GM21529 (cell line): ENCODE data around the gene SLC6A3.
A peak's percentile ranks its signal among the peaks of the same experiment; 100 is the strongest.

Experiments
- ATAC-seq: cut with Tn5 transposase; IDR thresholded peaks from one replicate; pipeline ENCODE4 v1.9.1; 2021; ENCODE audit not compliant: unreplicated experiment

SLC6A3 gene

GRCh38 chr5:1356873-1357787 is 88.1 kb downstream of the SLC6A3 start:
- ATAC-seq = no peak

DNA sequence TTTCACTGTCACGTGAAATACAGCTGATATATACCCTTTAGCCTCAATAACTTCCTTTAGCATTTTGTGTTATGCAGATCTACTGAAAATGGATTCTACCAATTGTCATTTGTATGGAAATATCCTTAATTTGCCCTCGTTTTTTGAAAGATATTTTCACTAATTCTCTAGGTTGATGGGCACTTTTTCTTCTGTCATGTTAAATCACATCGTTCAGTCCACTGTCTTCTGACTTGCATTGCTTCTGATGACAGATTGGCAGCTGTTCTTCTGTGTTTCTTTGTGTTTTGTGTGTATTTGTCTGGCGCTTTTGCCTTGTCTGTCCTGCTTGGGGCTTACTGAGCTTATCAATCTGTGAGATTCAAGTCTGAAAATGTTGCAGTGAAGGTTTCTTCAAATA is 90.7 kb downstream of the SLC6A3 start:
- ATAC-seq = no peak

- no peak for ATAC-seq
Observed at GRCh38 chr5:1352231-1353219, 92.7 kb downstream of the SLC6A3 start.

GRCh38 chr5:1351156-1351555 is 94.1 kb downstream of the SLC6A3 start:
- ATAC-seq = no peak

GRCh38 chr5:1349246-1349645 is 96.0 kb downstream of the SLC6A3 start:
- ATAC-seq = no peak

- no peak for ATAC-seq
Observed at GRCh38 chr5:1348986-1349245, 96.3 kb downstream of the SLC6A3 start.

GRCh38 chr5:1347571-1347970 is 97.7 kb downstream of the SLC6A3 start:
- ATAC-seq = no peak

- no peak for ATAC-seq
Observed at GRCh38 chr5:1346627-1347440, 98.4 kb downstream of the SLC6A3 start.

DNA sequence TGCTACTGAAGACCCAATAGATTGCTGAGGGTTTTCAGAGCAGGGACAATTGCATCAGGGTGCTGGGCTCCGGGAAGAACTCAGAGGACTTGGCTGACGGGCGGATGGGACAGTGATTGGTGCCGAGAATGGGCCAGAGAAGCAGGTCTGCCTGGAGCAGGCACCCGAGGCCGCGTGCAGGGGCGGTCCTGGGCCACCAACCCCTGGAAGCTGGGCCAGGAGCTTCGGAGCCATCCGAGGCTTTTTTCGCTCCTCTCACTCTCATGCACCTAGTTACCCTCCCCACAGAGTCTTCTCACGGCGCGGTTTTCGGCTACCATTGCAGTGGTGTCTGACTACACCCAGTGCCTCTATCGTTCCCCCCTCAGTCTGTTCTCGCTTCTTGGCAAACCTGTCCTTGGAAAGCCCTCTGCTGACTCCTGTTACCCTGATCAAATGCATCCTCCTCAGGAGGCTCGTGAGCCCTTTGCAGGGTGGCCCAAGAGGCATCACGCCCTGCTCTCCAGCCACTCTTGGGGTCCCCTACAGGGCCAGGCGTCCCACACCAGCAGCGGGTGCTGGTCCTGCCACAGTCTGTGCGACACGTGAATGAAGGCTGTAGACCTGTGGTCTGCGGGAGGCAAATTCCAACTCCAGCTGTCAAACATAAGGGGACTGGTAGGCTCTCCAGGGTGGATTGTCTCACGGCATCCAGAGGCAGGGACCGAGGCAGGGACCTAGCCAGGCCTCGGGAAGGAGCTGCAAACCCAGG is 99.2 kb downstream of the SLC6A3 start:
- ATAC-seq = no peak

- peak; percentile 70 for ATAC-seq
Observed at GRCh38 chr5:1344975-1345838, 100.0 kb downstream of the SLC6A3 start, which contains the start of gene CLPTM1L. Gene CLPTM1L, minus strand, starts transcription at chr5:1345099. Its CDS starts 258 bp downstream, at chr5:1344841.

- peak; percentile 15 for ATAC-seq
Observed at GRCh38 chr5:1343931-1344901, 101.0 kb downstream of the SLC6A3 start.

GRCh38 chr5:1343315-1343751 is 101.9 kb downstream of the SLC6A3 start:
- no peak for ATAC-seq
